Amniotic epithelial cell (primary cell): ENCODE results near the gene ACAP3.
A peak's percentile ranks its signal among the peaks of the same experiment; 100 is the strongest.

Experiments used
- DNase-seq: peaks from one replicate; pipeline ENCODE4 v3.0.0-alpha.2; 2010; ENCODE audit warnings: low read depth

Gene ACAP3

DNA sequence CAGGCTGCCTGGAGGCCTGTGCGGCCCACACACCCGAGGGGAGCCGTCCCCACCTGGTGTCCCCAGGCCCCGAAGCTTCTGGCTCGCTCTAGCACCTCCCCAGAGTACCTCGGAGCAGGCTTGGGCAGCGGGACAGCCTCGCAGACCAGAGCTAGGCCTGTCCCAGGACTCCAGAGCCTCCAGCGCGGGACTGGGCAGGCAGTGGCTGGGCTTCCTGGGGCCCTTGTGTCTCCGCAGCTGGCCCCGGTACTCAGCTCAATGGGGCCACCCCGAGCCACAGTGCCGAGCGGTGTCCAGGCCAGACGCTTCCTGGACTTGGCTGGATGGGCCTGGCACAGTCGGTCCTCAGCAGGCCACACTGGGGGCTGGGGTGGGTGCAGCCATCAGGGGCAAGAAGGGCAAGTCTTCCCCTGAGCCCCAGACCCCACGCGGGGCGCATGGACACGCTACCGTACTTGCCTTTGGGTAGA, 22.6 kb downstream of the ACAP3 start:
- no peak for DNase-seq

DNA sequence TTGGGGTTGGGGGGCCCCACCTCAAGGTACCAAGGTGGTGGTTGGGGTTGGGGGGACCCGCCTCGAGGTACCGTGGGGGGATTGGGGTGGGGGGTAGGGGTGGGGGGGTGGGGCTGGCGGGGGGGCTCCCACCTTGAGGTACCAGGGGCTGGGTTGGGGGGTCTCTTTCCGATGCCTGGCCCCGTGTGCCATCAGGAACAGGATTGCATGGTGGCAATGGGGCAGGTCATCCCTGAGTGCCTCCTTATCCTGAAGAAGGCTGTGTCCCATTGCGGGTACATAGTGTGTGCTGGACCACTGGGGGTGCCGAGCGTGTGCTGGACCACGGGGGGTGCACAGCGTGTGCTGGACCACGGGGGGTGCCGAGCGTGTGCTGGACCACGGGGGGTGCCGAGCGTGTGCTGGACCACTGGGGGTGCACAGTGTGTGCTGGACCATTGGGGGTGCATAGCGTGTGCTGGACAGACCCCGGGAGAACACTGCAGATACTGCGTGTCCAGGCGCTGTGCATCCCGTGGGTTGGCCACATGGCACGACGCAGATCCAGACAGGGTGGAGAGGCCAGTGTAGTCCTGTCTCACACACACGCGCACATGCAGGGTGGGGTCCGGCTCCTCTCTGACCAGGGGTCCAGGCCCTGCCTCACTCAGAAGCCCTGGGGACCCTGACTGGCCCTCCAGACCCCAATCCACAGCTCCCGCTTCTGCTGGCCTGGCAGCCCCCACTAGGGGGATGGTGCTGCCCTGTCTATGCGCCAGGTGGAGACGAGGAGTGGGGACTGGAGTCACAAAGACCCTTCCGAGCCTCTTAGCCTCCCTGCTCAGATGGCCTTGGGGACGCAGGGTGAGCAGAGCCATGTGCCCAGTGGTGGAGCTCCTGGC, 23.3 kb downstream of the ACAP3 start:
- no peak for DNase-seq

DNA sequence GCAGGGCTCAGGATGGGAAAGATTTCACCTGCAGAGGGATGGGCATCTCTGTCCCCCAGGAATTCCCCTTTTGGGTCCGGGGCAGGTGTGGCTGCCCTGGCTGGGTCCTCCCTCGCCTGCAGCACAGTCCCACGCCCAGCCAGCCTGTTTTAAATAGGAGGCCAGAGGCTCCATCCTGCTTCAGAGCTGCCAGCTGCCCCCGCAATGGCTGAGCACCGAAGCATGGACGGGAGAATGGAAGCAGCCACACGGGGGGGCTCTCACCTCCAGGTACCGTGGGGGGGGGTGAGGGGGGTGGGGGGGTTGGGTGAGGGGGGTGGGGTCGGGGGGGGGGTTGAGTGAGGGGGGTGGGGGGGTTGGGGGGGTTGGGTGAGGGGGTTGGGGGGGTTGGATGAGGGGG, 23.9 kb downstream of the ACAP3 start:
- DNase-seq, result peak; percentile 18

DNA sequence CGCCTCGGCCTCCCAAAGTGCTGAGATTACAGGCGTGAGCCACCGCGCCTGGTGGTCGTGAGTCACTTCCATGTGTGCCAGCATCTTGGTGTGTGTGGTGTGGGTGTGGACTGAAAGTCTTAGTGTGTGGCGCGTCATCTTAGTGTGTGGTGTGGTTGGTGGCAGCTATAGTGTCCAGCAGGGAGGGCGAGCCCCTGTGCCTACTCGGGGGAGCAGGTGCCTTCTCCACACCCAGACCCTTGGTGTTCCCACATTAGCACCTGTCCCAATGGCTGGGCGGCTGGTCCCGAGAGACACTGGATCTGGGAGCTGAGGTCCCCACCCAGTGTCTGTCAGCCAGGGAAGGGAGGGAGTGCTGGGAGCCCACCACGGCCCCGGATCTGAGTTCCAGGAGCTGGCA, 24.7 kb downstream of the ACAP3 start:
- peak; percentile 56 for DNase-seq

DNA sequence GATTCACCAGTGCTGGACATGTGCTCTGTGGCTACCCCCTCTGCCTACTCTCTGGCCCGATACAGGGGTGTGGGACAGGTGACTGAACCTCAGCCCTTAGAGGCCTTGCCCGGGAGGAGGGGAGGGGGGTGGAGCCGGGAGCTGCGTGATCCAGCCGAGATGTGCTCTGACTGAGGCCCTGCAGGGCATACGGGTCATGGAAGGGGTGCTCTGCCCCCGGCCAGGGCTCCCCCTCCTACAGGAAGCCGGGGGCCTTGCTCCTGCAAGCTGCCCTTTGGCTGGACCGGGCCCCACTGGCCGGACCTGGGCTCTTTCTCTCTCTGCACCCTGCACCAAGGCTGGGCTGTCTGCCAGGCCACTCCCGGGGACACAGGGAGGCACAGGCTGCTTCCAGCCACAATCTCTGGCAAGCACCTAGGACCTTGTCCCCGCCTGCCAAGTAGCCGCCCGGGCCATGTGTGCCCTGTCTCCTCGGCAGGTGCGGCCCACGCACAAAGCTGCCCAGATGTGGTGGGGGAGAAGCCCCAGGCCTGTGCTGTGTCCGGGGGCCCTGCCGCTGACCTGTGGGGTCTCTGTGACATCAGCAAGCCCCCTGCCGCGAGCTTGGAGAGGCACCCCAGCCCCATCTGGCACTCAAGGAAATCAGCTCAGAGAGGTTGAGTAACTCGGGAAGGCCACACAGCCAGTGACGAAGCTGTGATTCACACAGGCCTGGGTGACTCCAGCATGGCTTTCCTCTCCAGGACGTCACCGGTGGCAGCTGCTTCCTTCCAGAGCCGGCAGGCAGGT, 26.0 kb downstream of the ACAP3 start:
- no peak for DNase-seq

DNA sequence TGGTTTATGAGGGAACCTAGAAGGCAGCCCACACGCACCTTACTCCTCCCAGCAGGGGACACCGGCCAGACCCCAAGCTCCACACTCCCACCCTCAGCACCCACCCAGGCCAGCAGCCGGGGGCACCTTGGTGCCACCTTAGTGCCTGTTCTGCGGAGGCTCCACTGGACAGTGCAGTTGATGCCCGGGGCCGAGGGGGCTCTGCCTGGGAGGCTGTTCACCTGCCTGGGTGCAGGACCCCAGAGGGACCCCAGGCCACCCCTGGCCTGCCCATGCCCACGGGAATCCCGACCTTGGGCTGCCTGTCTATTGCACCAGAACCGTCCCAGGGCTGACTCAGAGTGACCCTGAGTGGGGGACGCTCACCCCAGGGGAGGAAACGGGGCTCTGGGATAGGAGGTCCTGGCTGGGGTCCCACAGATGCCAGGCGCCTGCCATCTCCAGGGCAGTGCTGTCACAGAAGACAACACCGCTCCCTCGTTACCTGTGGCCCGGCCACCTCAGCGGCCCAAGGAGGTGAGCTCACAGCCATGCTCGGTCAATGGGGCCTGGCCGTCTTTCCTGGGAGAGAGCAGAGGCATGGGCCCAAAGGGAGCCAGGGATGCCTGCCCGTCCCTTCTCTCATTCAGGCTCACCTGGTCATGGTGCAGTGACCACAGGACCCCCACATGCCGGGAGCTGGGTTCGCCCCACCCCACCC, 26.8 kb downstream of the ACAP3 start:
- no peak for DNase-seq

DNA sequence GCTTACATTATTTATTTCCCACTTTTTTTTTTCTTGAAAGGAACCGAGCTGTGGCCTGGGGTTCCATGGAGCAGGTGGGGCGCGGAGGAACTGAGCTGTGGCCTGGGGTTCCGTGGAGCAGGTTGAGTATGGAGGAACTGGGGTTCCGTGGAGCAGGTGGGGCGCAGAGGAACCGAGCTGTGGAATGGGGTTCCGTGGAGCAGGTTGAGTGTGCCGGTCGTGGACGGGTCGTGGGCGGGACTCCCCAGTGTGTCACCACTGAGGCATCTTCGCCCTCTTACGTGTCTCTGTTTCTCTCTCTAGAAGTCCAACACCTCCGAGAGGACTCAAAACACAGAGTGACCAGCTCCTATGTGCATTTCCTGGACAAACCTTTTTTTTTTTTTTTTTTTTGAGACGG, 28.7 kb downstream of the ACAP3 start:
- DNase-seq, result no peak

DNA sequence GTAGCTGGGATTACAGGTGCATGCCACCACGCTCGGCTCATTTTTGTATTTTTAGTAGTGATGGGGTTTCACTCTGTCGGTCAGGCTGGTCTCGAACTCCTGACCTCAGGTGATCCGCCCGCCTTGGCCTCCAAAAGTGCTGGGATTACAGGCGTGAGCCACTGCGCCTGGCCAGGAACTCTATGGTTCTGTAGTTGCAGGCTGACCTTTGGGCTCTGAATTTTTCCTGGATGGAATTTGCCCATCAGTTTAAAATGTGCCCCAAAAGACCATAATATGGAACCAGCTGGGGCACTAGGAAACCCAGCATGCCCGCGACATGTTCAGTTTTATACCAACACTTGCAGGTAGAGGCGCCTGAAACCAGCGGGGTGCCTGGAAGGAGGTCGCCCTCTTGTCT, 29.1 kb downstream of the ACAP3 start:
- DNase-seq, result no peak

DNA sequence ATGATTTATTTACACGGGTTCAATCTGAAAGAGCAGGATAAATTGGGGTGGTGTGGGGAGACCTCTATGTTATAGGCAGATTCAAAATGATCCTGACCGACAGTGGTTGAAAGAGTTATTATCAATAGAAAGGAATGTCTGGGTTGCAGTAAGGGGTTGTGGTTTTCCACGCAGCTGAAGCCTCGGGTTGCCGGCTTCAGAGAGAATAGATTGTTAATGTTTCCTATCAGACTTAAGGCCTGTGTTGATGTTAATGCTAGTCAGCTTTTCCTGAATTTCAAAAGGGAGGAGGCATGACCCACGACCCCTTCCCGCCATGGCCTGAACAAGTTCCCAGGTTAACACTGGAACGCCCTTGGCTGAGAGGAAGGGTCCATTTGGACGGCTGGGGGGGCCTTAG, 31.9 kb downstream of the ACAP3 start:
- DNase-seq, result peak; percentile 35

DNA sequence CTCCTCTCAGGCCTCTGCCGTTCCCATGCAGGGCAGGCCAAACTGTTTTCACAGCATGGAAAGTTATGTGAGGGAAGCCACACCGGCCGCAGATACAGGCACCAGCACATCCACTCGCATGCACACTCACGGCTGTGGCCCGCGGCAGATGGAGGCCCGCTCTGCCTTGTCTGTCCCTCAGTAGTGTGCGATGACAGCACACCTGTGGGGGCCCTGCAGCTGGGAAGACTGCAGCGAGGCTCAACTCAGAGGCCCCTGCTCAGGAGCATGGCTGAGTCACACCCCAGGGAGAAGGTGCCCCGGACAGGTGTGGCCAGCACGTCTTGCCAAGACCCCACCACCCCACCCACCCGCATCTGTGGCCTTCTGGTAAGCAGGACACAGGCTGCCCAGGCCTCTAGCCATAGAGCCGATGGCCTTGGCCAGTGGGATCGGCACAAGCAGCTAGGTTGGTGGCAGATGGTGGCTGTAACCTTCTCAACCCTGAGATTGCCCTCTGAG, 32.7 kb downstream of the ACAP3 start:
- no peak for DNase-seq

DNA sequence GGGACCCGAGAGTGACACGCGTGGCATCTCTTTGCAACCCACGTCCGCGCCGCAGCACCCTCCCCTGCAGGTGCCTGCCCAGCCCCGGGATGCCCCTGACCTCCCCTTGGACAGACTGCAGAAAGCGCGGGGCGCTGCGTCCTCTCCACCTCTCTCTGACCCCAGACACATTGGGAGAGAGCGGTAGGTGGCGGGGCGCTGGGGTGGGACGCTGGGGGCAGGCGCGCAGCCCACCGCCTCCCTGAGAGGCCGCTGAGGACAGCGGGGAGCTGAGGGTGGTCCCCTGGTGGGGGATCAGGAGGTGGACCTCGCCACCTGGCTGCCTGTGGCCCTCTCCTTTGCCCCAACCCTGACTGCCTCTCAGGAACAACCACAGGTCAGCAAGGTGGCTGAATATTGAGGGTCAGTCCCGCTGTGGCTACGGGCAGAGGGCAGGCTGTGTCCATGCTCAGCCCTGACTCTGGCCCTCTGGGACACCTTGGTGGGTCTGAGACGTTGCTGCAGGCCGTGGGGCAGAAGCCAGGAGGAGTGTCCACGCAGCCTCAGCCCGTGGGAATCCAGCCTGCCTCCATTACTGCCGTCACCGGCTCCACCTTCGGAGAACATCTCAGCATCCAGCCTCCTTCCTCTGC, 33.3 kb downstream of the ACAP3 start:
- no peak for DNase-seq

DNA sequence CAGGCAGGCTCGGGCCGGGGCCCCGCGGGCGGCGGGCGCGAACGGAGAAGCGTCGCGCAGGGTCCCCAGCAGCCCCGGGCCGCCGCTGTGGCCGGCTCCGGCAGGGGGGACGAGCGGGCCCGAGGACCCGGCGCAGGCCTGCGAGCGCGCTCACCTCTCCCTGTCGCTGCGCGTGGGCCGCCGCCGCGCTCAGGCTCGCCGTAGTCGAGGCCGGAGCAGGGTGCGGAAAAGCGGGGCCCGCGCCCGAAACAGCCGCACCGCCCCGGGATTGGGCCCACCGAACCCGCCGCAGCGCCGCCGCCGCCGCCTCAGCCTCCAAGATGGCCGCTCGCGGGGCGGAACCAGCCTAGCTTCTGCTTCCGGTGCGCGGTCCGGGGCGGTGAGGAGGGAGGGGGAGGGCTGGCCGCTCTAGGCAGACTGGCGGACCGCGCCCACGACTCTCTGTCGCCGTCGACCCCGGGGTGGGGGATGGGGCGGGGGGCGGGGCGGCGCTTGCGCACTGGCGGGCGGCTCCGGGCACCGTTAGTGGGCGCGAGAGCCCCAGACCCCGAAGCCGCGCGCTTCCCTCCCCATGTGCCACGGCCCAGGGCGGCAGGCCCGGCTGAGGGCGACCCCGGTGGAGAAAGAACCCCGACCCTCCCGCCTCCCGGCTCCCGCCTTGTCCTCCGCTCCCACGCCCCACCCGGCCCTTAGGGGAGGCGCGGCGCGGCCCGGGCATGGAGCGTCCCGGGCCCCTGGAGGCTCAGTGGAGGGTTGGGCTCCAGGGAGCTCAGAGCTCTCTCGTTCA, 34.0 kb downstream of the ACAP3 start, which contains the start of gene UBE2J2:
Gene UBE2J2 (minus strand): TSS at position 343 of the 787 bp plus-strand sequence. CDS start 5,862 bp downstream, outside the sequence.
- peak; percentile 88 for DNase-seq

DNA sequence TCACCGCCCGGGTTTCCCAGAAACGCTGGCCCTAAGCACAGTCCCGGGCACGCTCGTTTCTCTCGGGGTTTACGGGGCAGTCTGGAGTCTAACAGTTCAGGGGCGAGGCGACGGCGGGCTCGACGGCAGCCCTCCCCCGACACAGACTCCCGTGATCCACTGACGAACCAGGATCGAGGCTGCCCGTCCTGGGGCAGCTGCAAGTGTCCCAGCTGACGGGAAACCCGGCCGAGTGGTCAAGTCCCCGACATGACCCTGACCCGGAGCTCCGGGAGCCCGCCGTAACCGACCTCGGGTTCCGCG, 34.6 kb downstream of the ACAP3 start:
- DNase-seq, result no peak

DNA sequence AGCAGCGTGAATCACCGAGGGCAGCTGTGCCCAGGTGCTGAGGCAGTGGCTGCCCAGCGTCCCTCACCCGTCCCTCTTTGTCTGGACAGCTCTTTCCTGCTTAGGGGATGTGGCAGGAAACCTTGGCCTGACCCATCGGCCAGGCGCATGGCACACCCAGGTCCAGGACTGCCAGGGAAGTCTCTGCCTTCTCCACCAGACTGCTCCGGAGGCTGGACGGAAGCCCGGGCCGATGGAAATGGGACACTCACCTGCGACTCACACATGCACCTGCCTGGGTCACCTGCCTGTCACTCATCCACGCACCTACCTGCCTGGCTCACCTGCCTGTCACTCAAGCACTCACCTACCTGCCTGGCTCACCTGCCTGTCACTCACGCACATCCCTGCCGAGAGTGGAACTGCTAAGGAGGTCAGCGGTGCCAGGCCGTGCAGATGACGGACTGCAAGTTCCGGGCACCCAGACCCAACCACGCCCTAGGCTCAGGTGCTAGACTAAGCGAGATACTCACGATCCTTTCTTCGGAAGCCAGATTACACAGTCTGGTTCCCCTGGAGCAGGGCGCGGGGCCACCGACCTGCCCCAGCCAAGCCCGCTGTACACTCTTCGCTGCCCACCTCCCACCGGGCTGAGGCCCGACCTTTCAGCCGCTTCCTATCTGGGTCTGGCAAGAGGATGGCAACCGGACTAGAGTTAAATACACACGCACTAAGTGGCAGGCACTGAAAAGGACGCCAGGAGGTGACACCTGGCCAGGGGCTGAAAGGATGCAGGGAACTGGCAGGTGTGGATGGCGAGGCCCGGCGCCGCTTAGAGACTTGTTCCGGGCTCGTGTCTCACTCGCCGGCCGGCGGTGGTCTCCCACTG, 35.2 kb downstream of the ACAP3 start:
- DNase-seq, result no peak

DNA sequence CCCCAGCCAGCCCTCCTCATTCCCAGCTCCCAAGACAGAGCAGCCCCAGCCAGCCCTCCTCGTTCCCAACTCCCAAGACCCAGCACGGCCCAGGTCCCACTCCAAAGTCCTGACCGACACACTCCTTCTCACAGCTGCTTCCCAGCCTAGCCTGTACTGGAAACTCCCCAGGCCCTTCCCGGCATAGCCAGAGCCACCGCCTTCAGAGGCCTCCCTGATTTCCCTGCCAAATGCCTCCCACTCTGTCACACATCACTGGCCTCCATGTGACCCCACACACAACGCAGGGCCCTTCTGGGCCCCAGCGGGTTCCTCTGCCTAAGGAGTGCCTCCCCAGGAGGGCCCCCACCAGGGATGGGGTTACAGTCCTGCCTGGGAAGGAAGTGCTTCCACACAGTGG, 36.9 kb downstream of the ACAP3 start:
- DNase-seq, result no peak

DNA sequence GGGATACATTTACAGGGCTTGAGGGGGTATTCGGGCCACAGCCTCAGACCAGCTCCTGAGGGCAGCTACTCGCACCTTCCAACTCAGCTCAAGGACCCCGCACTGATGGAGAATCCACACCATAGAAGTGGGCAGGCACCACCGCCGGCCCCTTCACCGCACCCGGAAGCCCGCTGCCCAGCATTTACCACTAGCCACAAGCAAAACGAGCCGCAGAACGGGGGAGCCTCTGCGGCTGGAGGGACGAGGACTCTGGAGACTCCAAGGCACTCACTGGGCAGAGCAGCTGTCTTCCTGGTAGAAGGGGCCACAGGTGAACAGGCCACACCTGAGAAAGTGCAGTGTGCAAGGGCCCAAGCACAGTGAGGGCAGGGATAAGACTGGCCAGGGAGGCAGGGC, 39.4 kb downstream of the ACAP3 start:
- no peak for DNase-seq

DNA sequence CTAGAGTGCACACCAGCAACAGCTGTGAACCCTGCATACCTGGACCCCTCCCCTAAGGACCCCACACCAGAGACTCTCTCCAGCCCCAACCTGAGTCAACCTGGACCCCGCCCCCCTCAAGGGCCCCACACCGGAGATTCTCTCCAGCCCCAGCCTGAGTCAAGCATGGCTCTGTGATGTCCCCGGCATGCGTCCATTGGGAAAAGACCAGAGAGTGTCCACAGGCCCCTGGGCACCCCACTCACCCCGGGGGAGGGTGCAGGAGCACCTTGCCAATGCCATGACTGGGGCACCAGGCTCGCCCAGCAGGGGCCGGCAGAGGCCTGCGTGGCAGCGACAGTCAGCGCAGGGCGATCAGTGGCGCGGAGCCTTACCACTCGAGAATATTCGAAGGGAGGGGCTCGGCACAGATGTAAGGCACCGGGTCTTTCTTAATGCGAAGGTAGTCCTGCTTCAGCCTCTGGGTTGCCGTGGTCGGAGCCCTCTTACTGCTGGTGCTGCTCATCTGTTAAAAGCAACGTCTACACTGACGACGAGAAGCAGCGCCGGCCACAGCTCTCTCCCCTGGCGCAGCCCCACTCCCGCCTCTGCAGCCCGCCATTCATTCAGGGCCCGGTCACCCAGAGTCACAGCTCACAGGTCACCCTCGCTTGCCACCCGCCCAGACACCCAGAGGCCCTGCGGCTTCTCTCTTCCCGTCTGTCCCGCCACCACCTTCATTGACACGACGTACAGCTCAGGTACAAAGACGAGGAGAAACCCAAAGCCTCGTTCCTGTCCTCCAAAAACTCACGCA, 40.0 kb downstream of the ACAP3 start:
- DNase-seq, result no peak

DNA sequence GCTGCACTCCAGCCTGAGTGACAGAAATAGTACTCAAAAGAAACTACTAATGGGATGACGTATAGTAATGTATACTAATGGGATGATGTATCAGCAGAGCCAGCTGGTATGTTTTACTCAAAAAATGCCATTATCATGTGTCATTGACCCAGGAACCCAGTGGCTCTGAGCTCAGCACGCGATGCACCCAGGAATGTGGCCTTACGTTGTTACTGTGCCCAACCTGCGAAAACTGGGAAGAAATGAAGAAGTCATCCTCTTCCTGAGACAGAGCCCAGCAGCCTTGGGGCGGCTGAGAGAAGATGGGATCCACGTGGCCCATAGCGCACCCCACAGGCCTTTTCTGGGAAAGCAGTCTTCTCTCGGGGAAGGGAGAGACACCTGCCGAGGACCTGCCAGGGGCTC, 42.9 kb downstream of the ACAP3 start:
- DNase-seq, result peak; percentile 87

DNA sequence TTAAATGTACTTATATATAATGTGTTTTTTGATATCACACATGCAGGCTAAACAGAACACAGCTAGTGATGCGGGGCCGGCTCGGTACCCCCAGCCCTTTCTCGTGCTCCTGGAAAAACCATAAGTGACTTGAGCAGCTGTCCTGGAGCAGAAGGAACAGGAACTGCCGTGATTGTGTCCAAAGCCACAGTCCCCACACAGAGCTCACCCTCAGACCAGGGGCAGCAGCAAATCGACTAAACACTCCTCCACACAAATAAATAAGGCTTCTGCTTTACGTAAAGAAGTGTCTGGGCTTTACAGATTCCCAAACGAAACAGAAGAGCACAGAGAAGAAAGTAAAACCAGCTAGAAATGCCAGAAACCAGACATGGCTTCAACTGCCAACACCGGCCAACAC, 43.7 kb downstream of the ACAP3 start:
- DNase-seq, result no peak
